GM19468 (cell line): Measurements from ENCODE around the gene YY2.
"Not testable (repeated sequence)": the region's sequence is repeated elsewhere in the genome, so short reads cannot be mapped to it uniquely, and the experiment has no call there.

Experiments
- ATAC-seq: cut with Tn5 transposase; IDR thresholded peaks from one replicate; pipeline ENCODE4 v1.9.1; 2021; ENCODE audit warnings: mild to moderate bottlenecking, moderate library complexity, moderate number of reproducible peaks; ENCODE audit not compliant: unreplicated experiment; ENCODE audit errors: extremely low read depth

Gene YY2

GRCh38 chrX:21873063-21873775 lies 17.4 kb downstream of the YY2 start:
- ATAC-seq = no peak

DNA sequence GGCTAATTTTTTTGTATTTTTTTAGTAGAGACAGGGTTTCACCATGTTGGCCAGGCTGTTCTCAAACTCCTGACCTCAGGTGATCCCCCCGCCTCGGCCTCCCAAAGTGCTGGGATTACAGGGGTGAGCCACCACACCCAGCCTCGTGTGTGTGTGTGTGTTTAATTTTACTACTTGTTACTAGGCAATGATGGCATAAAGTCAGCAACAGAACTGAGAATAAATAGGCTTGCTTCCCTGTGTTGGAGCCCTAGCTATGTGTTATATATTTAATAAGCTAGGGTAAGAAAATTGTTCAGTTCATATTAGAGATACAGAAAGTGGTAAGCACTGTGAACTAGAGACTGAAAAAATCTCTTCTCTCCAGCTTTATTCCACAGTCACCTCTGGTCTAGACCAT lies 18.4 kb downstream of the YY2 start:
- ATAC-seq = not testable (repeated sequence)

DNA sequence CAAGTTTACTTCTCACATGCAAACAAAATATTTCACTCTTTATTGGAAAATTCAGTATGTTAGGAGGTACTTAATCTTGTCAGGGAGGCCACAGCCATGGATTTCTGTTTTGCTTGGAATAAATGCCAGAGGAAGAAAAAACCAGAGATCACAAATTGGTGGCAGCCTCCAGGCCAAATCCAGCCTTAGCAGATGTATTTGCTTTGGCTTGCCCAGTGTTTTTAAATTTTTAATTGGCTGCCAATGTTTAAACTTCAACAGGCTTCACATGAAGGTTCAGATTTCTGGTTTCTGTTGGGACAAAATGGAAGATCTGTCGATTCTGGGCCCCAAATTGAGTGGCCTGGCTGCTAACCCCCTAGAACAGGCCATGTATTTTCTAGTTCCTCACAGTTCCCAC lies 19.2 kb downstream of the YY2 start:
- ATAC-seq = no peak

DNA sequence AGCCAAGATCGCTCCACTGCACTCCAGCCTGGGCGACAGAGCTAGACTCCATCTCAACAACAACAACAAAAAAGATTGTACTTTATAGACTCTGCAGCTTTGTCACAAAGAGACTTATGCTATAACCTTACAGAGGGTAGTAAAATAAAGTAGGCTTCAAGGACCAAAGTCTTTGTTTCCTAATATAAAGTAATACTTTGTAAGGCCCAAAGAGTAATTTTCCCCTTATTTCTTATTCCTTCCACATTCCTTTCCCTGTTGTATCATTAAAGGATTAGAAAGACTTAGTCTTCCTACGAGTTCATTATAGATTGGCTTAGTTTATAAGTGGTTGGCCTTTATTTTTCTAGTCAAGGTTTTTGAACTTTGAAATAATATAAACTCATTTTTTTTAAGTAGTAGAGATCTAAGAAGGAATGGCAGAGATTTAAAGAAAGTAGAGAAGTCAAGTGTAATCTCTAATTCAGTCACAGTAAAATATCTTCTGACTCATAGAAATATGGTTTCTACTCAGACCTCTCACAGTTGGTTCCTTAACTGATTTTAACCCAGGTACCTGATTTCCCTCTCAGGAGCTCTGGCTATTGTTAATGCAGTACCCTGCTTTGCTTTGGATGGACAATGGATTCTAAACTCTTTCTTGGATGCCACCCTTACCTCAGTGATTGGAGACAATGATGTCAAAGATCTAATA lies 26.2 kb downstream of the YY2 start:
- no peak for ATAC-seq

GRCh38 chrX:21883258-21883657 lies 27.5 kb downstream of the YY2 start:
- no peak for ATAC-seq

- no peak for ATAC-seq
Measured at GRCh38 chrX:21885568-21885967, 29.8 kb downstream of the YY2 start.

DNA sequence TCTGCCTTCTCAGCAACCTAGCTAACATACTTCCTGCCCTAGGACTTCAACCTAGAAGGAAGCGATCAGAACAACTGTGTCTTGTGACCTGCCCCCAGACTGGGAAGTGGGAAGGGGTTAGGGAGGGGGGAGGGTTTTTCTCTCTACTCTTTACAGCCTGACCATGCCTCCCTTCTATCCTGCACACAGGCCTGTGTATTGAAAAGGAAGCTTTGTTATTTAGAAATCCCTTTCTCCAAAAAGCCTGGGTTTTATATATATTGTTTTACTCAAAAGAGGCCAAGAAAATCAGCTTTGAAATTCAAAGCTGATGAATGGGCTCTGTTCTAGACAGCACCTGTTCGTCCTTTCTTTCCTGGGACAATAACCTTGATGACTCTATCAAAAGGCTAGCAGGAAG lies 49.5 kb downstream of the YY2 start:
- ATAC-seq = no peak

- no peak for ATAC-seq
Measured at GRCh38 chrX:21905953-21906352, 50.2 kb downstream of the YY2 start.

GRCh38 chrX:21907260-21907659 lies 51.5 kb downstream of the YY2 start:
- ATAC-seq = no peak
